ENCODE measurements around the gene HHEX.

DNA sequence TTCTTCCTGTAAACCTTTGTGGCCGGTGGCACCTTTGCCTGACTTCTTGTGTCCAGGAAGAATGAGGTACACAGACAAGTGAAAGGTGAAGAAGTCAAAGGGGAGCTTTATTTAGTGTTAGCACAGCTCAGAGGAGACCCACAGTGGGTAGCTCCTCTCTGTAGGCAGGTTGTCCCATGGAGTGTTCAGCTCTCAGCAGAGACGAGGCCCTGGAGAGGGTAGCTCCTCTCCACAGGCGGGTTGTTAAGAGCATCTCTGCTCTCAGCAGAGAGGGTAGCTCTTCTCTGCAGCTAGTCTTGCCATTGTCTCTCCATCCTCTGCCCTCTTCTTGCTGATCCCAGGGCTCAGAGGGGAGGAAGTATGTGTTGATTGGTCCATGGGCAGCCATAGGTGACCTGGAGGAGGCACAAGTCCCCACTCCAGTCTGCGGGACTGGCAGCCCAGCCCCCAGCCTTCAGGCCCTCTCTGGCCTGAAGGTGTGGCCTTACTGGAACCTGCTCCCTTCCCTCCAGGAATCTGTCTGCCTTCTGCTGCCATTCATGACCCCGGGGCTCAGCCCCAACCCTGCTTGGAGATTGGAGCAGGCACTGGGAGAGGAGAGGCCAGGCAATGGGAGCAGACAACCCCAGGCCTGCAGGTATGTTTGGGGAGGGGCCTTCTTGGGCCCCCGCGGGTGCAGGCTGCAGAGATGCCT, 24.5 kb downstream of the HHEX start:
- TF ChIP-seq, protein P1, sequence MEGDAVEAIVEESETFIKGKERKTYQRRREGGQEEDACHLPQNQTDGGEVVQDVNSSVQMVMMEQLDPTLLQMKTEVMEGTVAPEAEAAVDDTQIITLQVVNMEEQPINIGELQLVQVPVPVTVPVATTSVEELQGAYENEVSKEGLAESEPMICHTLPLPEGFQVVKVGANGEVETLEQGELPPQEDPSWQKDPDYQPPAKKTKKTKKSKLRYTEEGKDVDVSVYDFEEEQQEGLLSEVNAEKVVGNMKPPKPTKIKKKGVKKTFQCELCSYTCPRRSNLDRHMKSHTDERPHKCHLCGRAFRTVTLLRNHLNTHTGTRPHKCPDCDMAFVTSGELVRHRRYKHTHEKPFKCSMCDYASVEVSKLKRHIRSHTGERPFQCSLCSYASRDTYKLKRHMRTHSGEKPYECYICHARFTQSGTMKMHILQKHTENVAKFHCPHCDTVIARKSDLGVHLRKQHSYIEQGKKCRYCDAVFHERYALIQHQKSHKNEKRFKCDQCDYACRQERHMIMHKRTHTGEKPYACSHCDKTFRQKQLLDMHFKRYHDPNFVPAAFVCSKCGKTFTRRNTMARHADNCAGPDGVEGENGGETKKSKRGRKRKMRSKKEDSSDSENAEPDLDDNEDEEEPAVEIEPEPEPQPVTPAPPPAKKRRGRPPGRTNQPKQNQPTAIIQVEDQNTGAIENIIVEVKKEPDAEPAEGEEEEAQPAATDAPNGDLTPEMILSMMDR (conservative IDR thresholded peaks at IDR 0.05 in 1 of 2, IDR thresholded peaks at IDR 0.05 in 1 of 2; ENCODE audit: extremely low read depth in 1 of 2, insufficient read depth in 1 of 2, low read depth in 1 of 2, low read length in 2 of 2) = no peak
- no peak for TF ChIP-seq EZH2 (IDR thresholded peaks at IDR 0.05; ENCODE audit: borderline replicate concordance, low read length)

Measured in mammary epithelial cell (primary cell).